GM19240 (cell line): Measurements from ENCODE around the gene RAD51B.

Experiments used
- DNase-seq: peaks from one replicate; pipeline ENCODE4 v3.0.0; 2011; ENCODE audit warnings: low spot score; ENCODE audit not compliant: insufficient read length

Gene RAD51B

GRCh38 chr14:68606644-68607043, 787.1 kb downstream of the RAD51B start:
- no peak for DNase-seq

- DNase-seq = no peak
Observed at GRCh38 chr14:68607081-68607866, 787.7 kb downstream of the RAD51B start.

- no peak for DNase-seq
Observed at GRCh38 chr14:68607867-68608573, 788.4 kb downstream of the RAD51B start.

GRCh38 chr14:68608574-68608962, 789.0 kb downstream of the RAD51B start:
- DNase-seq = no peak

GRCh38 chr14:68609012-68609411, 789.4 kb downstream of the RAD51B start:
- DNase-seq = no peak

- DNase-seq = no peak
Observed at GRCh38 chr14:68610251-68610793, 790.7 kb downstream of the RAD51B start.

- DNase-seq = no peak
Observed at GRCh38 chr14:68611599-68611998, 792.0 kb downstream of the RAD51B start.

- DNase-seq = no peak
Observed at GRCh38 chr14:68612049-68612448, 792.5 kb downstream of the RAD51B start.

- DNase-seq = no peak
Observed at GRCh38 chr14:68616221-68616902, 796.8 kb downstream of the RAD51B start.

- no peak for DNase-seq
Observed at GRCh38 chr14:68619790-68620574, 800.4 kb downstream of the RAD51B start.

- DNase-seq = no peak
Observed at GRCh38 chr14:68621400-68622365, 802.1 kb downstream of the RAD51B start.

GRCh38 chr14:68622856-68623255, 803.3 kb downstream of the RAD51B start:
- no peak for DNase-seq

GRCh38 chr14:68623307-68623706, 803.7 kb downstream of the RAD51B start:
- DNase-seq = no peak

GRCh38 chr14:68623826-68624225, 804.2 kb downstream of the RAD51B start:
- DNase-seq = no peak

GRCh38 chr14:68624541-68625220, 805.1 kb downstream of the RAD51B start:
- DNase-seq = no peak

- no peak for DNase-seq
Observed at GRCh38 chr14:68625366-68626090, 805.9 kb downstream of the RAD51B start.

- no peak for DNase-seq
Observed at GRCh38 chr14:68626386-68626785, 806.8 kb downstream of the RAD51B start.

- DNase-seq = no peak
Observed at GRCh38 chr14:68627050-68627867, 807.7 kb downstream of the RAD51B start.
